Tibial artery (tissue), 4 donors: Measurements from ENCODE around the gene PJA1.

Source experiments
- DNase-seq, 2 donors: peaks; one replicate each; pipeline ENCODE4 v3.0.0-alpha.2; 2019
- H3K27ac ChIP-seq, 2 donors: fragments of 200-600 bp; sonication (generic) in 1 of 2; 1 replicate in 1 of 2; 2 replicates in 1 of 2; pipeline ENCODE4 v1.5.1; 2018 to 2019; ENCODE audit warnings: mild to moderate bottlenecking in 1 of 2
- H3K27me3 ChIP-seq, 2 donors: fragments of 200-600 bp; sonication (generic) in 1 of 2; one replicate each; pipeline versions ENCODE4 v1.5.1 to v1.6.0; 2016 to 2019
- H3K36me3 ChIP-seq, 3 donors: fragments of 200-600 bp; sonication (generic) in 2 of 3; one replicate each; pipeline ENCODE4 v1.5.1; 2016 to 2019; ENCODE audit warnings: mild to moderate bottlenecking in 2 of 3
- H3K4me1 ChIP-seq, 4 donors: fragments of 200-600 bp; sonication (generic) in 2 of 4; 1 replicate in 3 of 4; 2 replicates in 1 of 4; pipeline ENCODE4 v1.5.1; 2016 to 2019
- H3K4me3 ChIP-seq, 2 donors: fragments of 200-600 bp; sonication (generic) in 1 of 2; 1 replicate in 1 of 2; 2 replicates in 1 of 2; pipeline ENCODE4 v1.5.1; 2018 to 2019; ENCODE audit warnings: mild to moderate bottlenecking in 2 of 2
- H3K9me3 ChIP-seq, 3 donors: fragments of 200-600 bp; sonication (generic) in 1 of 3; one replicate each; pipeline ENCODE4 v1.5.1; 2016 to 2019
- CTCF ChIP-seq, 2 experiments: fragments of 200-600 bp in 1 of 2; fragments of 450-650 bp in 1 of 2; IDR thresholded peaks; one replicate each; pipeline ENCODE4 v1.5.1; 2017 to 2019; ENCODE audit warnings: antibody characterized with exemption in 2 of 2, mild to moderate bottlenecking in 1 of 2, moderate library complexity in 1 of 2
- intact Hi-C: fragments of 100-400 bp; cut with DNase I; formaldehyde crosslinking; loops from one replicate; pipeline ENCODE4 v1.15.0; 2023; ENCODE audit warnings: low total_unique reads

Gene PJA1

GRCh38 chrX:69161371-69161770 is 3.9 kb downstream of the PJA1 start:
- TF ChIP-seq CTCF (IDR thresholded peaks at IDR 0.05) = no peak
- Histone ChIP-seq H3K9me3 (no peaks in the 10 kb centered on the region), H3K27me3 (no peaks in the 10 kb centered on the region), H3K27ac (no peak overlapping the region), H3K4me1 (peaks cover 0 to 11% (median 2%) of the 10 kb centered on the region in 4 donors), H3K4me3 (no peak overlapping the region), H3K36me3 (peaks cover 0 to 15% (median 0%) of the 10 kb centered on the region in 3 donors)
- intact Hi-C loops = no loop called here
- no peak for DNase-seq

- intact Hi-C loops = no loop called here
- Histone ChIP-seq H3K36me3 (peaks cover 0 to 15% (median 0%) of the 10 kb centered on the region in 3 donors), H3K27ac (no peak overlapping the region), H3K4me3 (no peak overlapping the region), H3K4me1 (peaks cover 0 to 11% (median 2%) of the 10 kb centered on the region in 4 donors), H3K27me3 (no peaks in the 10 kb centered on the region), H3K9me3 (no peaks in the 10 kb centered on the region)
- peak; percentile 38 to 40 for TF ChIP-seq CTCF (IDR thresholded peaks at IDR 0.05)
- DNase-seq = peak; percentile 77 to 83
Measured at GRCh38 chrX:69158166-69158980, 6.9 kb downstream of the PJA1 start.

- DNase-seq = no peak
- no peak for TF ChIP-seq CTCF (IDR thresholded peaks at IDR 0.05)
- H3K4me1 ChIP-seq = peaks cover 0 to 11% (median 2%) of the 10 kb centered on the region in 4 donors
- H3K27ac ChIP-seq = no peak overlapping the region
- no peaks in the 10 kb centered on the region for H3K9me3 ChIP-seq
- intact Hi-C loops = no loop called here
- peaks cover 0 to 6% (median 0%) of the 10 kb centered on the region in 3 donors for H3K36me3 ChIP-seq
- H3K27me3 ChIP-seq = no peaks in the 10 kb centered on the region
- H3K4me3 ChIP-seq = no peak overlapping the region
Measured at GRCh38 chrX:69156638-69157037, 8.6 kb downstream of the PJA1 start.

GRCh38 chrX:69155786-69156520 is 9.3 kb downstream of the PJA1 start:
- no peaks in the 10 kb centered on the region for H3K9me3 ChIP-seq
- peaks cover 0 to 11% (median 2%) of the 10 kb centered on the region in 4 donors for H3K4me1 ChIP-seq
- intact Hi-C loops = no loop called here
- H3K4me3 ChIP-seq = no peak overlapping the region
- H3K27ac ChIP-seq = no peak overlapping the region
- no peaks in the 10 kb centered on the region for H3K27me3 ChIP-seq
- no peaks in the 10 kb centered on the region for H3K36me3 ChIP-seq
- DNase-seq = no peak
- TF ChIP-seq CTCF (IDR thresholded peaks at IDR 0.05) = no peak

- no peaks in the 10 kb centered on the region for H3K27me3 ChIP-seq
- DNase-seq = no peak
- no peaks in the 10 kb centered on the region for H3K9me3 ChIP-seq
- H3K4me1 ChIP-seq = peaks cover 0 to 6% (median 2%) of the 10 kb centered on the region in 4 donors
- no peaks in the 10 kb centered on the region for H3K36me3 ChIP-seq
- no peak overlapping the region for H3K27ac ChIP-seq
- no peak for TF ChIP-seq CTCF (IDR thresholded peaks at IDR 0.05)
- H3K4me3 ChIP-seq = no peak overlapping the region
- intact Hi-C loops = no loop called here
Measured at GRCh38 chrX:69154051-69154450, 11.2 kb downstream of the PJA1 start.
